SK-N-SH treated with all-trans-retinoic acid at 6 μM for 48 hours (cell line): ENCODE measurements around the gene RAB19.

Experiments
- ATAC-seq: fragments of 200-7000 bp; cut with Tn5 transposase; 3 replicates; pipeline ENCODE4 v1.9.1; 2020; ENCODE audit warnings: mild to moderate bottlenecking, moderate library complexity
- ESRRG ChIP-seq: fragments of 250-450 bp; sonication (Bioruptor Pico); IDR thresholded peaks from 2 replicates; pipeline ENCODE4 v1.6.1; 2021; ENCODE audit warnings: mild to moderate bottlenecking
- GLIS3 ChIP-seq: fragments of 250-450 bp; sonication (Bioruptor Pico); IDR thresholded peaks from 2 replicates; pipeline ENCODE4 v1.5.0; 2020; ENCODE audit warnings: mild to moderate bottlenecking, moderate library complexity
- ISL1 ChIP-seq: fragments of 250-450 bp; sonication (Bioruptor Pico); IDR thresholded peaks from 2 replicates; pipeline ENCODE4 v2.1.2; 2022; ENCODE audit warnings: mild to moderate bottlenecking, moderate library complexity
- OSR1 ChIP-seq: fragments of 250-450 bp; sonication (Bioruptor Pico); IDR thresholded peaks from 2 replicates; pipeline ENCODE4 v1.8.0; 2022; ENCODE audit warnings: moderate library complexity, mild to moderate bottlenecking, inconsistent platforms
- PPARA ChIP-seq: fragments of 250-450 bp; sonication (Bioruptor Pico); IDR thresholded peaks from 2 replicates; pipeline ENCODE4 v1.5.0; 2020; ENCODE audit warnings: mild to moderate bottlenecking, borderline replicate concordance
- RARB ChIP-seq: fragments of 250-450 bp; sonication (Bioruptor Pico); IDR thresholded peaks from 2 replicates; pipeline ENCODE4 v1.8.0; 2021; ENCODE audit warnings: mild to moderate bottlenecking, moderate library complexity
- SNAI2 ChIP-seq: fragments of 250-450 bp; sonication (Bioruptor Pico); IDR thresholded peaks from 2 replicates; pipeline ENCODE4 v1.5.0; 2020; ENCODE audit warnings: mild to moderate bottlenecking, moderate library complexity
- TCF4 ChIP-seq: fragments of 250-450 bp; sonication (Bioruptor Pico); IDR thresholded peaks from 2 replicates; pipeline ENCODE4 v1.8.0; 2021; ENCODE audit warnings: mild to moderate bottlenecking, moderate library complexity, borderline replicate concordance
- TOX ChIP-seq: fragments of 250-450 bp; sonication (Bioruptor Pico); IDR thresholded peaks from 2 replicates; pipeline ENCODE4 v1.8.0; 2021; ENCODE audit warnings: mild to moderate bottlenecking, moderate library complexity, borderline replicate concordance
- ZFP3 ChIP-seq: fragments of 250-450 bp; sonication (Bioruptor Pico); IDR thresholded peaks from 2 replicates; pipeline ENCODE4 v1.5.0; 2020; ENCODE audit warnings: mild to moderate bottlenecking, moderate library complexity
- ZFP30 ChIP-seq: fragments of 450-650 bp; formaldehyde crosslinking; IDR thresholded peaks from 2 replicates; pipeline ENCODE4 v1.5.0; 2022; ENCODE audit warnings: mild to moderate bottlenecking, moderate library complexity
- ZNF565 ChIP-seq: fragments of 450-650 bp; formaldehyde crosslinking; conservative IDR thresholded peaks from 2 replicates; pipeline ENCODE4 v1.5.0; 2020; ENCODE audit warnings: low read depth, mild to moderate bottlenecking, moderate library complexity
- ZNF70 ChIP-seq: fragments of 450-650 bp; formaldehyde crosslinking; IDR thresholded peaks from 2 replicates; pipeline ENCODE4 v1.5.0; 2020; ENCODE audit warnings: mild to moderate bottlenecking, moderate library complexity
- ZNF8 ChIP-seq: fragments of 450-650 bp; formaldehyde crosslinking; IDR thresholded peaks from 2 replicates; pipeline ENCODE4 v1.5.0; 2020; ENCODE audit warnings: mild to moderate bottlenecking, moderate library complexity
- TF ChIP-seq, protein P1 (sequence below): fragments of 250-450 bp; sonication (Bioruptor Pico); IDR thresholded peaks from 2 replicates; pipeline ENCODE4 v1.8.0; 2021; ENCODE audit warnings: low read depth, mild to moderate bottlenecking, moderate library complexity, borderline replicate concordance
- TF ChIP-seq, protein P2 (sequence below): fragments of 250-450 bp; sonication (Bioruptor Pico); IDR thresholded peaks from 2 replicates; pipeline ENCODE4 v1.5.1; 2020; ENCODE audit warnings: low read depth, mild to moderate bottlenecking, moderate library complexity
- TF ChIP-seq, protein P3 (sequence below): fragments of 250-450 bp; sonication (Bioruptor Pico); IDR thresholded peaks from 2 replicates; pipeline ENCODE4 v1.5.0; 2020; ENCODE audit warnings: mild to moderate bottlenecking, moderate library complexity
- TF ChIP-seq, protein P4 (sequence below): fragments of 250-450 bp; sonication (Bioruptor Pico); IDR thresholded peaks from 2 replicates; pipeline ENCODE4 v1.5.1; 2021; ENCODE audit warnings: mild to moderate bottlenecking, moderate library complexity

The RAB19 gene

DNA sequence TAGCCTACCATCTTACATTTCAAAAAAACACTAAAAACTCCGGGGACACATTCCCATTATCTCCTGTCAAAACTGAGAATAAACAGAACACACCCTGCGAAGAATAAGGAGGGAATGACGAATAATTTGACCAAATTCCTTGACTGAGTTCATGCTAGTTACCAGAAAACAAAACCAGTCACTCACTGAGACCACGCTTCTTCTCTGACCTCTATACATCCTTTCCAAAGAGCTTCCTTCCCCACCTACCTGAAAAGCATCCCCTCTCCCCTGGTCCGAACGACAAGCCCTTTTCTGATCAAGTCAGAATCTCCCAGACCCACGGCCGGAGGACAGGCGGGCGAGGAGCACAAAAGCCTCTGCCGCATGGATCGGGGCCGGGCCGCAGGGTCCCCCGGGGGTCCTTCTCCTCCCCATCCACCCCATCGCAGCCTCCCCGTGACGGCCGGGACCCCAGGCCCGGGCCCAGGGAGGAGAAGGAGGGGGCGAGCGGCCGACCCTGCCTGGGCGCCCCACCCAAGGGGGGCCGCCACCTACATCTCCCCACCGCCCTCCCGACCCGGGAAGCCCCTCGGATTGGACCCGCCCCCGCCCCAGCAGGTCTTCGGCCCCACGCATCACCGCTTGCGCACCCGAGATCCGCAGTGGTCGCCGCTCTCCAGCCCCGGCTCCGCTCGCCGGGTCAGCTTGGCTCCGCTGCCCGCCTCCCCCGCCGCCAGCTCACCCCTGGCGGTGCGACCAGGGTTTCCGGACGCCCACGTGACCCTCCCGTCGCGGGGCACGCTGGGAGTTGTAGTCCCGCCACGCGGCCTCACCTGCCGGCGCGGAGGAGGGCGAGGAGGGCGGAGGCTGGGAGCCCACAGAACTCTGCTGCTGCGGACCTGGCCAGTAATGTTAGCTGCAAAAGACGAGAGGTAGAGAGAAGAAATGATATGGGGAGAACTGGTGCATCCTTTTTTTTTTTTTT is 5.8 kb upstream of the RAB19 start, which contains the start of gene SLC37A3 (continued):
- TF ChIP-seq ZNF565, result 0 out of 2 replicates have a peak, but pooled peaks have one; percentile 6
- peak; percentile 80 for TF ChIP-seq TCF4 (CRISPR knock-in tag)
- TF ChIP-seq ESRRG (CRISPR knock-in tag), result no peak
- no peak for TF ChIP-seq ZNF70 (CRISPR knock-in tag)
- TF ChIP-seq, protein P1, sequence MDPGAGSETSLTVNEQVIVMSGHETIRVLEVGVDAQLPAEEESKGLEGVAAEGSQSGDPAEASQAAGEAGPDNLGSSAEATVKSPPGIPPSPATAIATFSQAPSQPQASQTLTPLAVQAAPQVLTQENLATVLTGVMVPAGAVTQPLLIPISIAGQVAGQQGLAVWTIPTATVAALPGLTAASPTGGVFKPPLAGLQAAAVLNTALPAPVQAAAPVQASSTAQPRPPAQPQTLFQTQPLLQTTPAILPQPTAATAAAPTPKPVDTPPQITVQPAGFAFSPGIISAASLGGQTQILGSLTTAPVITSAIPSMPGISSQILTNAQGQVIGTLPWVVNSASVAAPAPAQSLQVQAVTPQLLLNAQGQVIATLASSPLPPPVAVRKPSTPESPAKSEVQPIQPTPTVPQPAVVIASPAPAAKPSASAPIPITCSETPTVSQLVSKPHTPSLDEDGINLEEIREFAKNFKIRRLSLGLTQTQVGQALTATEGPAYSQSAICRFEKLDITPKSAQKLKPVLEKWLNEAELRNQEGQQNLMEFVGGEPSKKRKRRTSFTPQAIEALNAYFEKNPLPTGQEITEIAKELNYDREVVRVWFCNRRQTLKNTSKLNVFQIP (CRISPR knock-in tag), result no peak
- TF ChIP-seq PPARA (CRISPR knock-in tag), result no peak
- 0 out of 2 replicates have a peak, but pooled peaks have one; percentile 43 for TF ChIP-seq SNAI2
- peak; percentile 29; the same call in 1 of the 2 replicates for TF ChIP-seq RARB (CRISPR knock-in tag)
- TF ChIP-seq OSR1 (CRISPR knock-in tag), result no peak
- no peak for TF ChIP-seq ZFP30 (CRISPR knock-in tag)
- peak; percentile 90; the same call in 1 of the 2 replicates for TF ChIP-seq TOX

DNA sequence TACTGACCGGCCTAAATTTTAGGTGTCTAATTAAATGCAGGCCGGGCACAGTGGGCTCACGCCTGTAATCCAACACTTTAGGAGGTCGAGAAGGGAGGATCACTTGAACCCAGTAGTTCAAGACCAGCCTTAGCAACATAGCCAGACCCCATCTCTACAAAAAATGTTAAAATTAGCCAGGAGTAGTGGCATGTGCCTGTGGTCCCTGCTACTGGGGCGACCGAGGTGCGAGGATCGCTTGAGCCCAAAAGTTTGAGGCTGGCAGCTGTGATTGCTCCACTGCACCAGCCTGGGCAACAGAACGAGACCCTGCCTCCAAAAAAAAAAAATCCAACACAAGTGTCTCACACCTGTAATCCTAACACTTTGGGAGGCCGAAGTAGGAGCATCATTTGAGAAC is 5.0 kb upstream of the RAB19 start:
- no peak for ATAC-seq
- no peak for TF ChIP-seq ZNF70 (CRISPR knock-in tag)
- TF ChIP-seq, protein P2, sequence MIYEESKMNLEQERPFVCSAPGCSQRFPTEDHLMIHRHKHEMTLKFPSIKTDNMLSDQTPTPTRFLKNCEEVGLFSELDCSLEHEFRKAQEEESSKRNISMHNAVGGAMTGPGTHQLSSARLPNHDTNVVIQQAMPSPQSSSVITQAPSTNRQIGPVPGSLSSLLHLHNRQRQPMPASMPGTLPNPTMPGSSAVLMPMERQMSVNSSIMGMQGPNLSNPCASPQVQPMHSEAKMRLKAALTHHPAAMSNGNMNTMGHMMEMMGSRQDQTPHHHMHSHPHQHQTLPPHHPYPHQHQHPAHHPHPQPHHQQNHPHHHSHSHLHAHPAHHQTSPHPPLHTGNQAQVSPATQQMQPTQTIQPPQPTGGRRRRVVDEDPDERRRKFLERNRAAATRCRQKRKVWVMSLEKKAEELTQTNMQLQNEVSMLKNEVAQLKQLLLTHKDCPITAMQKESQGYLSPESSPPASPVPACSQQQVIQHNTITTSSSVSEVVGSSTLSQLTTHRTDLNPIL, result no peak
- TF ChIP-seq GLIS3 (CRISPR knock-in tag), result no peak
- no peak for TF ChIP-seq OSR1 (CRISPR knock-in tag)
- no peak for TF ChIP-seq PPARA (CRISPR knock-in tag)
- no peak for TF ChIP-seq ESRRG (CRISPR knock-in tag)
- TF ChIP-seq ZFP3 (CRISPR knock-in tag), result no peak
- no peak for TF ChIP-seq ZFP30 (CRISPR knock-in tag)
- no peak for TF ChIP-seq ZNF565
- TF ChIP-seq, protein P3, sequence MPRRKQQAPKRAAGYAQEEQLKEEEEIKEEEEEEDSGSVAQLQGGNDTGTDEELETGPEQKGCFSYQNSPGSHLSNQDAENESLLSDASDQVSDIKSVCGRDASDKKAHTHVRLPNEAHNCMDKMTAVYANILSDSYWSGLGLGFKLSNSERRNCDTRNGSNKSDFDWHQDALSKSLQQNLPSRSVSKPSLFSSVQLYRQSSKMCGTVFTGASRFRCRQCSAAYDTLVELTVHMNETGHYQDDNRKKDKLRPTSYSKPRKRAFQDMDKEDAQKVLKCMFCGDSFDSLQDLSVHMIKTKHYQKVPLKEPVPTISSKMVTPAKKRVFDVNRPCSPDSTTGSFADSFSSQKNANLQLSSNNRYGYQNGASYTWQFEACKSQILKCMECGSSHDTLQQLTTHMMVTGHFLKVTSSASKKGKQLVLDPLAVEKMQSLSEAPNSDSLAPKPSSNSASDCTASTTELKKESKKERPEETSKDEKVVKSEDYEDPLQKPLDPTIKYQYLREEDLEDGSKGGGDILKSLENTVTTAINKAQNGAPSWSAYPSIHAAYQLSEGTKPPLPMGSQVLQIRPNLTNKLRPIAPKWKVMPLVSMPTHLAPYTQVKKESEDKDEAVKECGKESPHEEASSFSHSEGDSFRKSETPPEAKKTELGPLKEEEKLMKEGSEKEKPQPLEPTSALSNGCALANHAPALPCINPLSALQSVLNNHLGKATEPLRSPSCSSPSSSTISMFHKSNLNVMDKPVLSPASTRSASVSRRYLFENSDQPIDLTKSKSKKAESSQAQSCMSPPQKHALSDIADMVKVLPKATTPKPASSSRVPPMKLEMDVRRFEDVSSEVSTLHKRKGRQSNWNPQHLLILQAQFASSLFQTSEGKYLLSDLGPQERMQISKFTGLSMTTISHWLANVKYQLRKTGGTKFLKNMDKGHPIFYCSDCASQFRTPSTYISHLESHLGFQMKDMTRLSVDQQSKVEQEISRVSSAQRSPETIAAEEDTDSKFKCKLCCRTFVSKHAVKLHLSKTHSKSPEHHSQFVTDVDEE (CRISPR knock-in tag), result no peak
- no peak for TF ChIP-seq TCF4 (CRISPR knock-in tag)
- no peak for TF ChIP-seq SNAI2
- no peak for TF ChIP-seq RARB (CRISPR knock-in tag)
- TF ChIP-seq ZNF8 (CRISPR knock-in tag), result no peak
- TF ChIP-seq, protein P4, sequence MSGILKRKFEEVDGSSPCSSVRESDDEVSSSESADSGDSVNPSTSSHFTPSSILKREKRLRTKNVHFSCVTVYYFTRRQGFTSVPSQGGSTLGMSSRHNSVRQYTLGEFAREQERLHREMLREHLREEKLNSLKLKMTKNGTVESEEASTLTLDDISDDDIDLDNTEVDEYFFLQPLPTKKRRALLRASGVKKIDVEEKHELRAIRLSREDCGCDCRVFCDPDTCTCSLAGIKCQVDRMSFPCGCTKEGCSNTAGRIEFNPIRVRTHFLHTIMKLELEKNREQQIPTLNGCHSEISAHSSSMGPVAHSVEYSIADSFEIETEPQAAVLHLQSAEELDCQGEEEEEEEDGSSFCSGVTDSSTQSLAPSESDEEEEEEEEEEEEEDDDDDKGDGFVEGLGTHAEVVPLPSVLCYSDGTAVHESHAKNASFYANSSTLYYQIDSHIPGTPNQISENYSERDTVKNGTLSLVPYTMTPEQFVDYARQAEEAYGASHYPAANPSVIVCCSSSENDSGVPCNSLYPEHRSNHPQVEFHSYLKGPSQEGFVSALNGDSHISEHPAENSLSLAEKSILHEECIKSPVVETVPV (CRISPR knock-in tag), result no peak
- TF ChIP-seq TOX, result no peak

DNA sequence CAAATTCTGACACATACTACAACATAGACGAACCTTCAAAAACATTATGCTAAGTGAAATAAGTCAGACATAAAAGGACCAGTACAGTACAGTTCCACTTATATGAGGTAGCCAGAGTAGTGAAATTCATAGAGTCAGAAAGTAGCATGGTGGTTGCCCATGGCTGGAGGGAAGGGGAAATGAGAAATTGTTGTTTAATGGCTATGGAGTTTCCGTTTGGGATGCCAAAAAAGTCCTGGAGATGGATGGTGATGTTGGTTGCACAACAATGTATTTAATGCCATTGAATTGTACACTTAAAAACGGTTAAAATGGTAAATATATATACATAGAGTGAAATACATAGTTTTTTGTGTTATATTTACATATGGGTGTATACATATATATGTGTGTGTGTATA is 3.5 kb upstream of the RAB19 start:
- ATAC-seq, result no peak
- TF ChIP-seq RARB (CRISPR knock-in tag) (no peak), ZNF70 (CRISPR knock-in tag) (no peak), ISL1 (CRISPR knock-in tag) (no peak), TOX (no peak)
- TF ChIP-seq, protein P3 (CRISPR knock-in tag), result no peak
